ENCODE results near the gene CATSPER1. TPM values are rescaled to one million over a fixed set of nuclear protein-coding genes. Genes with fewer than 3 reads are reported as not detected.
A peak's percentile ranks its signal among the peaks of the same experiment; 100 is the strongest.

The CATSPER1 gene
- total and polyA plus RNA-seq, 2 experiments from 2014 or later = not detected

- Histone ChIP-seq H3K4me3 (no peak overlapping the region), H3K9me3 (ENCODE audit: low read depth) (no peaks in the 10 kb centered on the region), H3K27ac (peak overlapping the region; percentile 94), H3K4me1 (ENCODE audit: low read depth) (peaks cover 24% of the 10 kb centered on the region), H3K27me3 (no peaks in the 10 kb centered on the region), H3K36me3 (peaks cover 42% of the 10 kb centered on the region)
- TF ChIP-seq CTCF (IDR thresholded peaks at IDR 0.05; ENCODE audit: low read depth, low read length) = peak; percentile 90
- peak; percentile 81 to 85 for DNase-seq (ENCODE audit: low read depth in 1 of 2, low spot score in 1 of 2)
Observed at GRCh38 chr11:66068154-66068821, 42.0 kb upstream of the CATSPER1 start.

GRCh38 chr11:66067640-66068039 is 41.4 kb upstream of the CATSPER1 start:
- Histone ChIP-seq H3K4me1 (ENCODE audit: low read depth) (peaks cover 24% of the 10 kb centered on the region), H3K27me3 (no peaks in the 10 kb centered on the region), H3K36me3 (peaks cover 49% of the 10 kb centered on the region), H3K4me3 (no peak overlapping the region), H3K9me3 (ENCODE audit: low read depth) (no peaks in the 10 kb centered on the region), H3K27ac (peak overlapping the region; percentile 94)
- no peak for DNase-seq (ENCODE audit: low read depth in 1 of 2, low spot score in 1 of 2)
- TF ChIP-seq CTCF (IDR thresholded peaks at IDR 0.05; ENCODE audit: low read depth, low read length) = no peak

GRCh38 chr11:66066751-66067150 is 40.5 kb upstream of the CATSPER1 start:
- H3K4me3 ChIP-seq = no peak overlapping the region
- peaks cover 22% of the 10 kb centered on the region for H3K4me1 ChIP-seq (ENCODE audit: low read depth)
- DNase-seq (ENCODE audit: low read depth in 1 of 2, low spot score in 1 of 2) = no peak
- H3K36me3 ChIP-seq = peaks cover 55% of the 10 kb centered on the region
- H3K27me3 ChIP-seq = no peaks in the 10 kb centered on the region
- H3K9me3 ChIP-seq (ENCODE audit: low read depth) = no peaks in the 10 kb centered on the region
- peak overlapping the region; percentile 94 for H3K27ac ChIP-seq
- TF ChIP-seq CTCF (IDR thresholded peaks at IDR 0.05; ENCODE audit: low read depth, low read length) = no peak

GRCh38 chr11:66064571-66064970 is 38.3 kb upstream of the CATSPER1 start:
- Histone ChIP-seq H3K4me1 (ENCODE audit: low read depth) (peaks cover 13% of the 10 kb centered on the region), H3K27me3 (no peaks in the 10 kb centered on the region), H3K9me3 (ENCODE audit: low read depth) (no peaks in the 10 kb centered on the region), H3K27ac (no peak overlapping the region), H3K36me3 (peaks cover 72% of the 10 kb centered on the region), H3K4me3 (no peak overlapping the region)
- no peak for DNase-seq (ENCODE audit: low read depth in 1 of 2, low spot score in 1 of 2)
- TF ChIP-seq CTCF (IDR thresholded peaks at IDR 0.05; ENCODE audit: low read depth, low read length) = no peak

- H3K4me1 ChIP-seq (ENCODE audit: low read depth) = peaks cover 6% of the 10 kb centered on the region
- H3K9me3 ChIP-seq (ENCODE audit: low read depth) = no peaks in the 10 kb centered on the region
- no peak overlapping the region for H3K4me3 ChIP-seq
- no peaks in the 10 kb centered on the region for H3K27me3 ChIP-seq
- DNase-seq (ENCODE audit: low read depth in 1 of 2, low spot score in 1 of 2) = no peak
- peaks cover 77% of the 10 kb centered on the region for H3K36me3 ChIP-seq
- no peak for TF ChIP-seq CTCF (IDR thresholded peaks at IDR 0.05; ENCODE audit: low read depth, low read length)
- no peak overlapping the region for H3K27ac ChIP-seq
Observed at GRCh38 chr11:66063900-66064299, 37.6 kb upstream of the CATSPER1 start.
